Liver (tissue), 3 donors: Measurements from ENCODE around the gene SLC12A1.

Experiments
- HNF4G ChIP-seq: IDR thresholded peaks from 2 replicates; pipeline ENCODE4 v1.6.1; 2016; ENCODE audit warnings: antibody characterized with exemption
- RAD21 ChIP-seq, 2 donors: IDR thresholded peaks; 2 replicates each; pipeline ENCODE4 v1.6.1; 2016; ENCODE audit warnings: antibody characterized with exemption in 2 of 2, mild to moderate bottlenecking in 2 of 2
- REST ChIP-seq: IDR thresholded peaks from 2 replicates; pipeline ENCODE4 v1.6.1; 2016; ENCODE audit warnings: antibody characterized with exemption, mild to moderate bottlenecking
- TAF1 ChIP-seq: conservative IDR thresholded peaks from 2 replicates; pipeline ENCODE4 v1.6.1; 2016; ENCODE audit warnings: antibody characterized with exemption, mild to moderate bottlenecking
- YY1 ChIP-seq: IDR thresholded peaks from 2 replicates; pipeline ENCODE4 v1.6.1; 2016; ENCODE audit warnings: antibody characterized with exemption, mild to moderate bottlenecking
- TF ChIP-seq, protein P1 (sequence below): fragments of 150-350 bp; IDR thresholded peaks from 2 replicates; pipeline ENCODE4 v1.5.1; 2017; ENCODE audit warnings: improper control_type of control experiment, low read depth, low read length; ENCODE audit not compliant: missing input control
- TF ChIP-seq, protein P2 (sequence below): IDR thresholded peaks from 2 replicates; pipeline ENCODE4 v1.6.1; 2016; ENCODE audit warnings: antibody characterized with exemption
- donor health status: healthy.
- donor health status: healthy.

- TF ChIP-seq RAD21 (IDR thresholded peaks at IDR 0.05) (no peak), TAF1 (no peak), YY1 (no peak), REST (no peak), HNF4G (no peak)
- TF ChIP-seq, protein P1, sequence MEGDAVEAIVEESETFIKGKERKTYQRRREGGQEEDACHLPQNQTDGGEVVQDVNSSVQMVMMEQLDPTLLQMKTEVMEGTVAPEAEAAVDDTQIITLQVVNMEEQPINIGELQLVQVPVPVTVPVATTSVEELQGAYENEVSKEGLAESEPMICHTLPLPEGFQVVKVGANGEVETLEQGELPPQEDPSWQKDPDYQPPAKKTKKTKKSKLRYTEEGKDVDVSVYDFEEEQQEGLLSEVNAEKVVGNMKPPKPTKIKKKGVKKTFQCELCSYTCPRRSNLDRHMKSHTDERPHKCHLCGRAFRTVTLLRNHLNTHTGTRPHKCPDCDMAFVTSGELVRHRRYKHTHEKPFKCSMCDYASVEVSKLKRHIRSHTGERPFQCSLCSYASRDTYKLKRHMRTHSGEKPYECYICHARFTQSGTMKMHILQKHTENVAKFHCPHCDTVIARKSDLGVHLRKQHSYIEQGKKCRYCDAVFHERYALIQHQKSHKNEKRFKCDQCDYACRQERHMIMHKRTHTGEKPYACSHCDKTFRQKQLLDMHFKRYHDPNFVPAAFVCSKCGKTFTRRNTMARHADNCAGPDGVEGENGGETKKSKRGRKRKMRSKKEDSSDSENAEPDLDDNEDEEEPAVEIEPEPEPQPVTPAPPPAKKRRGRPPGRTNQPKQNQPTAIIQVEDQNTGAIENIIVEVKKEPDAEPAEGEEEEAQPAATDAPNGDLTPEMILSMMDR: no peak
- TF ChIP-seq, protein P2, sequence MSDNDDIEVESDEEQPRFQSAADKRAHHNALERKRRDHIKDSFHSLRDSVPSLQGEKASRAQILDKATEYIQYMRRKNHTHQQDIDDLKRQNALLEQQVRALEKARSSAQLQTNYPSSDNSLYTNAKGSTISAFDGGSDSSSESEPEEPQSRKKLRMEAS: no peak
Measured at GRCh38 chr15:48191574-48192225, 14.4 kb upstream of the SLC12A1 start, which contains the start of gene CTXN2.
